H1 (cell line): Measurements from ENCODE around the gene LRRC45. TPM values are rescaled to one million over a fixed set of nuclear protein-coding genes. Genes with fewer than 3 reads are reported as not detected.

Source experiments
- TAF1 ChIP-seq: IDR thresholded peaks from 2 replicates; pipeline ENCODE4 v1.6.1; 2011; ENCODE audit warnings: mild to moderate bottlenecking, low read depth, low read length
- polyA plus RNA-seq, 7 experiments: library from polyadenylated mRNA; depleted of rRNA in 3 of 7; stranded (reverse) in 5 of 7; unstranded in 2 of 7; fragments of >200 nt in 5 of 7; fragments of 200-250 nt in 2 of 7; gene quantifications; 1 replicate in 5 of 7; 2 replicates in 1 of 7; 4 replicates in 1 of 7; pipeline versions ENCODE4 v1.2.1 to v1.2.3, GENCODE V29; 2011 to 2013; ENCODE audit warnings: missing spikeins in 2 of 7, mixed read lengths in 2 of 7
- total RNA-seq: library from RNA; stranded (reverse); fragmentation: NEBNext Ultra II Directional; extraction: Animal tissue kit (Norgen Biotek cat#: 25700); gene quantifications from 2 replicates; pipeline ENCODE4 v1.2.1, GENCODE V29; 2021

The LRRC45 gene
- total and polyA plus RNA-seq, 2 of the 8 experiments (the other 6 are each of a cell fraction or from before 2014, with no cell fraction given) = 11.5 to 29.0 TPM

DNA sequence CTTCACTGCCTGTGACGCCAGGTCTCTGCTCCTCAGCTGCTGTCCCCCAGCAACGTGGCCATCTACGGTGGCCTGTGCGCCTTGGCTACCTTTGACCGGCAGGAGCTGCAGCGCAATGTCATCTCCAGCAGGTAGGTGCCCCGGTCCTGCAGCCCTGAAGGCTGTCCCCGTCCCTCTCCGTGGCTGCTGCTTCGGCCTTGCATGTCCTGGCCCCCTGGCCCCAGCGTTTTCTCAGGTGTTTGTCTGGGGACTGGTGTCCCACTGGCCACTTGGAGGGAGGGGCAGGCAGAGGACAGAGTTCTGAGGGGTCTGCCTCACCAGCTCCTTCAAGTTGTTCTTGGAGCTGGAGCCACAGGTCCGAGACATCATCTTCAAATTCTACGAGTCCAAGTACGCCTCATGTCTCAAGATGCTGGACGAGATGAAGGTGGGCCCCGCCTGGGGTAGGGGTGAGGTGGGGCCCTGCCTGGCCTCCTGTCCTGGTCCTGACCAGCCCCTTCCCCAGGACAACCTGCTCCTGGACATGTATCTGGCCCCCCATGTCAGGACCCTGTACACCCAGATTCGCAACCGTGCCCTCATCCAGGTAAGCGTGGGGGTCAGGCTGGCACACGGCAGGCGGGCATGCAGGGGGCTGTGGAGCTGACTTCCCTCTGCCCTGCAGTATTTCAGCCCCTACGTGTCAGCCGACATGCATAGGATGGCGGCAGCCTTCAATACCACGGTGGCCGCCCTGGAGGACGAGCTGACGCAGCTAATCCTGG lies 33.0 kb downstream of the LRRC45 start (continued):
- no peak for TF ChIP-seq TAF1
